Vagina (tissue), 2 donors: ENCODE measurements around the gene GPN3. TPM values are rescaled to one million over a fixed set of nuclear protein-coding genes. Genes with fewer than 3 reads are reported as not detected.
A peak's percentile ranks its signal among the peaks of the same experiment; 100 is the strongest.

Source experiments
- DNase-seq, 2 donors: peaks; one replicate each; pipeline ENCODE4 v3.0.0-alpha.2; 2017; ENCODE audit errors: extremely low spot score in 2 of 2
- H3K27ac ChIP-seq: fragments of 200-600 bp; sonication (generic); one replicate; pipeline ENCODE4 v1.5.1; 2019
- H3K27me3 ChIP-seq: fragments of 200-600 bp; sonication (generic); one replicate; pipeline ENCODE4 v1.5.1; 2019
- H3K36me3 ChIP-seq, 2 donors: fragments of 200-600 bp; sonication (generic); one replicate each; pipeline ENCODE4 v1.5.1; 2017 to 2019
- H3K4me1 ChIP-seq: fragments of 200-600 bp; sonication (generic); one replicate; pipeline ENCODE4 v1.5.1; 2019
- H3K4me3 ChIP-seq, 2 donors: fragments of 200-600 bp; sonication (generic); 1 replicate in 1 of 2; 2 replicates in 1 of 2; pipeline ENCODE4 v1.5.1; 2016 to 2019
- H3K9me3 ChIP-seq: fragments of 200-600 bp; sonication (generic); one replicate; pipeline ENCODE4 v1.5.1; 2019
- POLR2A ChIP-seq, 2 donors: fragments of 450-650 bp; IDR thresholded peaks; one replicate each; pipeline ENCODE4 v1.6.1; 2017; ENCODE audit warnings: antibody characterized with exemption in 2 of 2, mild to moderate bottlenecking in 2 of 2, moderate library complexity in 2 of 2
- POLR2AphosphoS5 ChIP-seq, 2 donors: sonication (generic); formaldehyde crosslinking; IDR thresholded peaks; one replicate each; pipeline ENCODE4 v1.9.0; 2017; ENCODE audit warnings: antibody characterized with exemption in 2 of 2, mild to moderate bottlenecking in 2 of 2, low read depth in 1 of 2; ENCODE audit not compliant: insufficient read depth in 1 of 2
- intact Hi-C: fragments of 100-400 bp; cut with DNase I; formaldehyde crosslinking; loops from one replicate; pipeline ENCODE4 v1.15.1; 2023
- small RNA-seq: library from RNA; depleted of rRNA; stranded (forward); fragments of <200 nt; gene quantifications from one replicate; pipeline ENCODE3, GENCODE V24; 2016
- total RNA-seq: library from RNA; depleted of rRNA; stranded (reverse); fragments of >200 nt; gene quantifications from one replicate; pipeline ENCODE4 v1.2.3, GENCODE V29; 2016
- TF ChIP-seq, protein P1 (sequence below), 3 experiments: fragments of 450-650 bp in 2 of 3; fragments of 200-600 bp in 1 of 3; sonication (generic) in 1 of 3; IDR thresholded peaks; one replicate each; pipeline ENCODE4 v1.5.1; 2017 to 2019; ENCODE audit warnings: antibody characterized with exemption in 3 of 3, mild to moderate bottlenecking in 2 of 3, moderate library complexity in 2 of 3

GPN3 gene
- total RNA-seq, 1 donor from 2014 or later = 17.4 TPM

DNA sequence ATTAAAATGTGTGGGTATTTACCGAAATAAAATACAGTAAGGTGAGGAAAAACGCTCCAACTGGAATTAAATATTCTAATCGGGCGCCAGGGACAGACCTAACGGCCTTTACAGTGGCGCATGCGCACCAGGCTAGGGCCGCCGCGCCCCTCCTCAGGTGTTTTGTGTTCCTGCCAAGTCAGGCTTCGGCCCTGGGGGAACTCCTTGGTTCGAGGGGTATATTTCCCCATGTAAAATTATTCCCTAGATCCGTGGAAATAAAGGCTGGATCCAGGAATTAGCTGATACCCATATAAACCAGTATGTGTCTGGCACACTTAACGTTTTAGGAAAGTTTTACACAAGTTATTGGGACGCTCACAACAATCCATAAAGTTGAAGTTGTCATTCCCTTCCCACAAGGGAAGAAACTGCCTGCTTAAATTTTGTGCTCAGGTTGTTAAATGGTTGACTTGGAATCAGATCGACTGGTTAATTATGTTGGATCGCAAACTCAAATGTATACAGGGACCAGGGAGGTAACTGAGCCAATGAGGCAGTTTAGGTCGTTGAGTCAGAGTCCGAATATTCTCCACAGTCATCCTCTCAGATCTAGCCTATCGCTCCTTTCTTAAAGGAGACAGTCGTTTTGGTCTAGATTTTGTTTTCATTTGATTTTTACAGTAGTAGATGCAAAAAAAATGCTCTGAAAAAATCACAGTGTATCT, 63.9 kb downstream of the GPN3 start:
- H3K27ac ChIP-seq = peak overlapping the region; percentile 93
- TF ChIP-seq POLR2AphosphoS5 (IDR thresholded peaks at IDR 0.05; ENCODE audit: insufficient read depth in 1 of 2, low read depth in 1 of 2) (peak in 1 of 2 donors; percentile 74), POLR2A (IDR thresholded peaks at IDR 0.05) (no peak)
- TF ChIP-seq, protein P1, sequence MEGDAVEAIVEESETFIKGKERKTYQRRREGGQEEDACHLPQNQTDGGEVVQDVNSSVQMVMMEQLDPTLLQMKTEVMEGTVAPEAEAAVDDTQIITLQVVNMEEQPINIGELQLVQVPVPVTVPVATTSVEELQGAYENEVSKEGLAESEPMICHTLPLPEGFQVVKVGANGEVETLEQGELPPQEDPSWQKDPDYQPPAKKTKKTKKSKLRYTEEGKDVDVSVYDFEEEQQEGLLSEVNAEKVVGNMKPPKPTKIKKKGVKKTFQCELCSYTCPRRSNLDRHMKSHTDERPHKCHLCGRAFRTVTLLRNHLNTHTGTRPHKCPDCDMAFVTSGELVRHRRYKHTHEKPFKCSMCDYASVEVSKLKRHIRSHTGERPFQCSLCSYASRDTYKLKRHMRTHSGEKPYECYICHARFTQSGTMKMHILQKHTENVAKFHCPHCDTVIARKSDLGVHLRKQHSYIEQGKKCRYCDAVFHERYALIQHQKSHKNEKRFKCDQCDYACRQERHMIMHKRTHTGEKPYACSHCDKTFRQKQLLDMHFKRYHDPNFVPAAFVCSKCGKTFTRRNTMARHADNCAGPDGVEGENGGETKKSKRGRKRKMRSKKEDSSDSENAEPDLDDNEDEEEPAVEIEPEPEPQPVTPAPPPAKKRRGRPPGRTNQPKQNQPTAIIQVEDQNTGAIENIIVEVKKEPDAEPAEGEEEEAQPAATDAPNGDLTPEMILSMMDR (IDR thresholded peaks at IDR 0.05) = peak in 1 of 3 experiments; percentile 3
- H3K9me3 ChIP-seq = no peaks in the 10 kb centered on the region
- H3K4me1 ChIP-seq = peaks cover 18% of the 10 kb centered on the region
- DNase-seq = no peak
- intact Hi-C loops = no loop called here
- H3K4me3 ChIP-seq = peak overlapping the region; percentile 90 to 97
- H3K27me3 ChIP-seq = no peaks in the 10 kb centered on the region
- H3K36me3 ChIP-seq = peaks cover 0 to 9% of the 10 kb centered on the region in 2 donors

DNA sequence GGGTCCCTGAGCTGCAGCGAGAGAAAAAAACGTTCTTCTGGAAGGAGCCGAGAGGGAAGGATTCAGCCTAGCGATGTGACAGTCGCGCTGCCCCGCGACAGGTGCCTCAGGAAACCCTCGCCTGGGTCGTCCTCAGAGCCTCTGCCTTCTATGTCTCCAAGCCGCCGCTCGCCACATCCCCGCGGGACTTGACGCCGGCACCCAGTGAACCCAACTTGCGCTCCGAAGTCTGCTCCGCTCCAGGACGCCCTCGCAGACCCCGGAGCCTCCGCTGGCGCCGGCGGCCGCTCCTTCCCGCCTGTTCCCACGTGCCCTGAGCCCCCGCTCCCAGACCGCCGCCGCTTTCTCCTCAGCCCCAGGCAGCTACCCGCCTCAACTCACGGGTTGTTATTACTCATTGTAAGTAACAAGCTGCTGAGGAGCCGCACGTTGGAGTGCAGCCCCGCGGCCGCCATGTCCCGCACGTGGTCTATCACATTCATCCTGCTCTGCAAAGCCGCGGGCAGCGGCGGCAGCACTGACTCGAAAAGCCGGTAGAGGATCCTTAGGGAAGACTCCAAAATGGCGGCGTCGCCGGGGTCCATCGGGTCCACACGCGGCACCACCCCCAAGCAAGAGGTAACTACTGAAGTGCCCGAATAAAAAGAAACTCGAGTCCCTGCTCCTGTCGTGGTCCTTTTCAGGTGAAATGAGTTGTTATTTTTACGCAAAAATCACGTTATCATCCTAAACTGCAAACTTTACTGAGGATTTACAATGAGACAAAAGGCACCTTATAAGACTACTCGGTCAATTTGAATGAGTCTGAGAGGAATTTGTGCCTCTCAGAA, 64.7 kb downstream of the GPN3 start, which contains the start of gene ANAPC7:
Gene ANAPC7, minus strand, starts transcription at position 563 of the 830 bp plus-strand sequence. Its CDS starts 81 bp downstream, at position 482.
- no peaks in the 10 kb centered on the region for H3K27me3 ChIP-seq
- peak in 1 of 2 donors; percentile 91 for DNase-seq
- H3K36me3 ChIP-seq = peaks cover 0 to 9% of the 10 kb centered on the region in 2 donors
- H3K4me3 ChIP-seq = peak within 1 kb of the TSS; percentile 90 to 97
- H3K27ac ChIP-seq = peak within 1 kb of the TSS; percentile 93
- no peaks in the 10 kb centered on the region for H3K9me3 ChIP-seq
- H3K4me1 ChIP-seq = peaks cover 21% of the 10 kb centered on the region
- intact Hi-C loops = no loop called here
- TF ChIP-seq POLR2AphosphoS5 (IDR thresholded peaks at IDR 0.05; ENCODE audit: insufficient read depth in 1 of 2, low read depth in 1 of 2) (peak; percentile 78 to 89), POLR2A (IDR thresholded peaks at IDR 0.05) (no peak)
- TF ChIP-seq, protein P1 (IDR thresholded peaks at IDR 0.05) = peak in 1 of 3 experiments; percentile 6

Small RNA genes lying within 50 kb of the gene (small RNA-seq; reads per million reads assigned to genes)
- not detected for gene RF00278

Other genes starting within 250 kb of the GPN3 start
- 127 TPM for gene ATP2A2, start 187.0 kb downstream of the GPN3 start, total RNA-seq
- gene ANAPC7, start 64.5 kb downstream of the GPN3 start, total RNA-seq = 57.9 TPM
- 180 TPM for gene ARPC3, start 17.9 kb downstream of the GPN3 start, total RNA-seq
- gene FAM216A, start 588 bp upstream of the GPN3 start, total RNA-seq = 11.0 TPM
- 74.9 TPM for gene VPS29, start 33.9 kb upstream of the GPN3 start, total RNA-seq
- not detected for gene RAD9B, start 34.1 kb upstream of the GPN3 start, total RNA-seq
- gene PPTC7, start 115.1 kb upstream of the GPN3 start, total RNA-seq = 43.0 TPM
- gene TCTN1, start 145.9 kb upstream of the GPN3 start, total RNA-seq = 31.4 TPM
- 7.6 TPM for gene HVCN1, start 220.9 kb upstream of the GPN3 start, total RNA-seq